DMS 273 (cell line): ENCODE results near the gene DRAXIN.

Experiments
- DNase-seq: peaks from one replicate; lab custom pipeline; 2025; ENCODE audit not compliant: unreplicated experiment; lab: John Stamatoyannopoulos, UW

DRAXIN gene

DNA sequence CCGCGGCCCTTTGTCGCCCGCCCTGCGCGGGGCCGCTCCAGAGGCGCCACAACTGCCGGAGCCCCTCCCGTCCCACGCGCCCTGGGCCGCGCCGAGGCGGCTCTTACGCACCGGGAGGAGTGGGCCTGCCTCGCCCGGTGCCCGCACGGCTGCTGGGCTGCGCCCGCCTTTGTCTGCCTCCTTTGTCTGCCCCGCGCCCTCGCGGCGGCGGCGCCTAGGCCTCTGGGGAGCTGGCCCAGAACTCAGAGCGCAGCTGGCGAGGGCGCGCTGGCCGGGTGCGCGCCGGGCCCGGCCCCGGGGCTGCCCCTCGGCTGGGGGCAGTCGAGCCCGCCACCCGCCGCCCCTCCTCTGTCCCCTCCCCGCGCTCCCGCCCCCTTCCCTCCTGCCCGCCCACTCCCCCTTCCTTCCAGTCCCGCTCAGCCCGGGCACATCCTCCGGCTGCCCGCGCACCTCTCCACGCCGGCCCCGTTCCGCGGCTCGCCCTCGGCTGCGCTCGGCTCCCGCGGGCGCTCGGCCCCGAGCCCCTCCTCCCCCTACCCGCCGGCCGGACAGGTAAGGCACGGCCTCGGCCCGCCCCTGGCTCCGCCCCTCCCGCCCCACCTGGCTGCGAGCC lies at the start of gene DRAXIN:
Gene DRAXIN, plus strand, starts transcription at position 409 of the 613 bp plus-strand sequence. CDS start 14,549 bp downstream, outside the sequence.
- peak; percentile 51 for DNase-seq

- no peak for DNase-seq
Measured at GRCh38 chr1:11641776-11642305, 49.7 kb upstream of the DRAXIN start.

- DNase-seq: peak; percentile 85
Measured at GRCh38 chr1:11642418-11643017, 49.0 kb upstream of the DRAXIN start.

DNA sequence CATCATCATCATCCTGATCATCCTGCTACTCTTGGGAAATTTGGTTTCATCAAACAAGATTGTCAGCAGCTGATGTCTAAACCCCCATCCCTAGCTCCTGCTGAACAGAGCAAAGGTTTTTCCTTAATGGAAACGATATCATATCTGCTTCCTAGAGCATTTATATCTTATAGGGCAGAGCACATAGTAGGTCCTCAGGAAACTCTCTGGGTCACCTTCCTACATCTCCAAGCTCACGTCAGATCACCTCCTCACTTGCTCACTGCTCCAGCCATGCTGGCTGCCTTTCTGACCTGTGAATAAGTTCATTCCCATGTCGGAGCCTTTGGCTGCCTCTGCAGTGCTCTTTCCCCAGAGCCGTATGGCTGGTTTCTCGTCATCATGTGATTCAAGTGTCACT lies 47.7 kb upstream of the DRAXIN start:
- DNase-seq: no peak

DNA sequence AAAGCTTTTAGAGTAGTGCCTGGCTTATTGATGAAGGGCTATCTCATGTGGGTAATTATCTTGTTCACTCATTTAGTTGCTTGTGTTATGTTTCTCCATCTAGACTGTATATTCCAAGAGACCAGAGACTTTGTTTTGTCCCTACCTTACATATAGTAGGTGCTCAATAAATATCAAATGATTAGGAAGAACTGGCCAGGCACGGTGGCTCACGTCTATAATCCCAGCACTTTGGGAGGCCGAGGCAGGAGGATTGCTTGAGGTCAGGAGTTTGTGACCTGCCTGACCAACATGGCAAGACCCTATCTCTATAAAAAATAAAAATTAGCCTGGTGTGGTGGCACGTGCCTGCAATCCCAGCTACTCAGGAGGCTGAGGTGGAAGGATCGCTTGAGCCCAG lies 46.2 kb upstream of the DRAXIN start:
- DNase-seq: no peak

DNA sequence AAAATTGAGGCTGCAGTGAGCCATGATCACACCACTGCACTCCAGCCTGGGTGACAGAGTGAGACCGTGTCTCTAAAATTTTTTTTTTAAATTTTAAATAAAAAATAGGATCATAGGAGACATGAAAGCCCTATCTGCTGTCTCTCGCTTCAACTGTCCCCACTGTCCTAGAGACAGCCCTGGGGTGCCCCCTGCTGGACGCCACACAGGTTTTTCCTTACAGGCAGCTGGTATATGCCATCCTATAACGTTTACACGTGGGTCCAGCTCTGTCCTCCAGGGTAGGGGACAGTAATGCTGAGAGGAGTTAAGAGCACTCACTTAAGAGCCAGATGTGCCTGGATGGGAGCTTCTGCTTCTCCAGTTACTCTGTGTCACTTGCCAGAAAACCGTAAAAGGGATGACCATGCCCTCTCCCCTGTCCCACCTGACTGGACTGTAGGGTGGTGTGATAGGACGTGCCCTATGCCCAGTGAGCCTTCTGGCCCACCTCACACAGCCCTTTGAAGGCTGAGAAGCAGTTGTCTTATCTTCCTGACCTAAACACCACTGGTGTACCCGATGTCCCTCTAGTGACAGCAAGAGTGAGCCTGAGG lies 45.7 kb upstream of the DRAXIN start:
- DNase-seq: peak; percentile 92

GRCh38 chr1:11646317-11646716 lies 45.2 kb upstream of the DRAXIN start:
- no peak for DNase-seq

- DNase-seq: peak; percentile 54
Measured at GRCh38 chr1:11647333-11647732, 44.2 kb upstream of the DRAXIN start.

- no peak for DNase-seq
Measured at GRCh38 chr1:11648039-11648438, 43.5 kb upstream of the DRAXIN start.

GRCh38 chr1:11648732-11649158 lies 42.8 kb upstream of the DRAXIN start:
- DNase-seq: no peak

GRCh38 chr1:11649237-11649623 lies 42.3 kb upstream of the DRAXIN start:
- DNase-seq: no peak

DNA sequence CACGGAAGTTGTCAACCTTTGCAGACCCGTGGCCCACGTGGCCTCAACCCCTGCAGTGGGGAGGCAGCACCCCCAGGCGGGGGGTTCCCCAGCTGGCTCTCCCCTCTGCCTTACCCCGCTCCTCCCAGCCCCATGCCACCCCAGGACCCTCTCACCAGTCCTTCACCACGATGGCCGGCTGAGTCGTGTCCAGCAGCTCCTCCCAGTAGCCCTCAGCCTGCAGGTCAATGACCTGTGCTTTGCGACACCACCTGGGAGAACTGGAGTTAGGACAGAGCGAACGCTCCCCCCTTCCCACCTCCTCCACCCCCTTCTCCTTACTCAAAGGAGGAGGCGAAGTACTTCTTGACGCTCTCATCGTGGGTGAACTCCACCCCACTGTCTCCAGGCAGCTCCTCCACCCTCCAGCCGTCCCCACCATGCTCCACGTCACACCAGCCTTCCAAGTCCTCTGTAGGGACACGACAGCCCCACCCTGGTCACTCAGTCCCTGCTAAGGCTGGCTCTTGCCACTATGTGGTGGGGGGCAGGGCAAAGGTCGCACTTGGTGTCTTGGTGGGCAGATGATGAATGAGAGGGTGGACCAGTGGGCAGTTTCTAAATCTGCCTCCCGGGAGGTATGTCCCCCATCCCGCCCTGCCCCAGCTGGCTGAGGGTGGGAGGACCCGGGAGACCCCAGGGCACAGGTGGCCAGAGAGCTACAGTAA lies 41.7 kb upstream of the DRAXIN start:
- DNase-seq: no peak

- DNase-seq: peak; percentile 92
Measured at GRCh38 chr1:11650331-11650991, 41.0 kb upstream of the DRAXIN start.

- DNase-seq: no peak
Measured at GRCh38 chr1:11651017-11651416, 40.5 kb upstream of the DRAXIN start.

GRCh38 chr1:11652203-11652780 lies 39.2 kb upstream of the DRAXIN start:
- DNase-seq: no peak

GRCh38 chr1:11653101-11653860 lies 38.2 kb upstream of the DRAXIN start:
- no peak for DNase-seq

DNA sequence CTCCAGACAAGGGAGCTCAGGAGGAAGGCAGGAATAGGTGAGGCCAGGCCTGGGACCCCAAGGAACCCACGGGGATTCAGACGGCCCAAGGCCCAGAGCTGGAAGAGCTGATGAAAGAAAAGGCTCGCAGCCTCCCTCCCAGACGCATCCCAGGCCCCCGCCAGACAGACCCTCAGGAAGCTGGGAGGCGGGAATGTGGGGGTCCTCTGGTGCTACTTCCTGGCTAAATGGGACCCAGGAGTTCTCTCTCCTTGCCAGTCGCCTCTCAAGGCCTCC lies 37.7 kb upstream of the DRAXIN start:
- DNase-seq: no peak

GRCh38 chr1:11654137-11654938 lies 37.2 kb upstream of the DRAXIN start, which contains the start of the genes FBXO2 and FBXO44:
FBXO2 (minus strand) TSS chr1:11654429; CDS start chr1:11654340, 89 bp downstream.
FBXO44 (plus strand) TSS chr1:11654877; CDS start chr1:11655836, 959 bp downstream.
- peak; percentile 50 for DNase-seq
